Type B pancreatic cell (in vitro differentiated cells): Measurements from ENCODE around the gene GRIP2. TPM values are rescaled to one million over a fixed set of nuclear protein-coding genes. Genes with fewer than 3 reads are reported as not detected.

Source experiments
- DNase-seq: peaks from one replicate; pipeline ENCODE4 v3.0.0; 2021; ENCODE audit warnings: mixed read lengths; ENCODE audit not compliant: unreplicated experiment; ENCODE audit errors: extremely low spot score
- H3K27ac Mint-ChIP-seq: 2 replicates; pipeline ENCODE4 v1.8.0; 2021; ENCODE audit warnings: mild to moderate bottlenecking, mixed read lengths
- H3K27me3 Mint-ChIP-seq: 2 replicates; pipeline ENCODE4 v1.8.0; 2021; ENCODE audit warnings: mixed read lengths
- H3K36me3 Mint-ChIP-seq: 2 replicates; pipeline ENCODE4 v1.8.0; 2021; ENCODE audit warnings: mixed read lengths
- H3K4me1 Mint-ChIP-seq: one replicate; pipeline ENCODE4 v1.8.0; 2021; ENCODE audit warnings: mixed read lengths; ENCODE audit not compliant: unreplicated experiment
- H3K4me3 Mint-ChIP-seq: 2 replicates; pipeline ENCODE4 v1.8.0; 2021; ENCODE audit warnings: mild to moderate bottlenecking, mixed read lengths
- H3K9me3 Mint-ChIP-seq: 2 replicates; pipeline ENCODE4 v1.8.0; 2021; ENCODE audit warnings: mixed read lengths
- total RNA-seq: library from RNA; stranded (reverse); gene quantifications from 2 replicates; pipeline ENCODE4 v1.2.1, GENCODE V29; 2021; ENCODE audit warnings: low replicate concordance
- TF ChIP-seq, protein P1 (sequence below): fragments of 200-600 bp; sonication (generic); conservative IDR thresholded peaks from 2 replicates; pipeline ENCODE4 v1.5.0; 2021; ENCODE audit warnings: antibody characterized with exemption, mild to moderate bottlenecking

The GRIP2 gene
- total RNA-seq, 1 donor from 2014 or later, result 5.6 TPM

DNA sequence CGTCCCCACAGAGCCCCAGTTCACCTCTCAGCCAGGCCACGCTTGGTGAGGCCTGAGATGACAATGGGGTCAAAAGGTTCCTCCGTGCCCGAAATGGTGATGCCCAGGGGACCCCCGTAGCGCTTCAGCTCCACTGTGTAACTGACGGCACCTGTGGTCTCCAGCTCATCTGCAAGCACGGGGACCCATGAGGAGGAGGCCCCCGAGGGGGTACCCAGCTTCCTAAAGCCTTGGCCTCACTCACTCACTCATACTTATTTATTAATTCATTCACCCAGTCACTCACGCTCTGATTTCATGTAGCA is 30.4 kb downstream of the GRIP2 start:
- H3K9me3 Mint-ChIP-seq, result no peaks in the 10 kb centered on the region
- H3K27me3 Mint-ChIP-seq, result peaks cover 3% of the 10 kb centered on the region
- peaks cover 3% of the 10 kb centered on the region for H3K4me1 Mint-ChIP-seq
- H3K27ac Mint-ChIP-seq, result no peak overlapping the region
- H3K36me3 Mint-ChIP-seq, result no peaks in the 10 kb centered on the region
- no peak for DNase-seq
- no peak overlapping the region for H3K4me3 Mint-ChIP-seq
- TF ChIP-seq, protein P1, sequence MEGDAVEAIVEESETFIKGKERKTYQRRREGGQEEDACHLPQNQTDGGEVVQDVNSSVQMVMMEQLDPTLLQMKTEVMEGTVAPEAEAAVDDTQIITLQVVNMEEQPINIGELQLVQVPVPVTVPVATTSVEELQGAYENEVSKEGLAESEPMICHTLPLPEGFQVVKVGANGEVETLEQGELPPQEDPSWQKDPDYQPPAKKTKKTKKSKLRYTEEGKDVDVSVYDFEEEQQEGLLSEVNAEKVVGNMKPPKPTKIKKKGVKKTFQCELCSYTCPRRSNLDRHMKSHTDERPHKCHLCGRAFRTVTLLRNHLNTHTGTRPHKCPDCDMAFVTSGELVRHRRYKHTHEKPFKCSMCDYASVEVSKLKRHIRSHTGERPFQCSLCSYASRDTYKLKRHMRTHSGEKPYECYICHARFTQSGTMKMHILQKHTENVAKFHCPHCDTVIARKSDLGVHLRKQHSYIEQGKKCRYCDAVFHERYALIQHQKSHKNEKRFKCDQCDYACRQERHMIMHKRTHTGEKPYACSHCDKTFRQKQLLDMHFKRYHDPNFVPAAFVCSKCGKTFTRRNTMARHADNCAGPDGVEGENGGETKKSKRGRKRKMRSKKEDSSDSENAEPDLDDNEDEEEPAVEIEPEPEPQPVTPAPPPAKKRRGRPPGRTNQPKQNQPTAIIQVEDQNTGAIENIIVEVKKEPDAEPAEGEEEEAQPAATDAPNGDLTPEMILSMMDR, result no peak

DNA sequence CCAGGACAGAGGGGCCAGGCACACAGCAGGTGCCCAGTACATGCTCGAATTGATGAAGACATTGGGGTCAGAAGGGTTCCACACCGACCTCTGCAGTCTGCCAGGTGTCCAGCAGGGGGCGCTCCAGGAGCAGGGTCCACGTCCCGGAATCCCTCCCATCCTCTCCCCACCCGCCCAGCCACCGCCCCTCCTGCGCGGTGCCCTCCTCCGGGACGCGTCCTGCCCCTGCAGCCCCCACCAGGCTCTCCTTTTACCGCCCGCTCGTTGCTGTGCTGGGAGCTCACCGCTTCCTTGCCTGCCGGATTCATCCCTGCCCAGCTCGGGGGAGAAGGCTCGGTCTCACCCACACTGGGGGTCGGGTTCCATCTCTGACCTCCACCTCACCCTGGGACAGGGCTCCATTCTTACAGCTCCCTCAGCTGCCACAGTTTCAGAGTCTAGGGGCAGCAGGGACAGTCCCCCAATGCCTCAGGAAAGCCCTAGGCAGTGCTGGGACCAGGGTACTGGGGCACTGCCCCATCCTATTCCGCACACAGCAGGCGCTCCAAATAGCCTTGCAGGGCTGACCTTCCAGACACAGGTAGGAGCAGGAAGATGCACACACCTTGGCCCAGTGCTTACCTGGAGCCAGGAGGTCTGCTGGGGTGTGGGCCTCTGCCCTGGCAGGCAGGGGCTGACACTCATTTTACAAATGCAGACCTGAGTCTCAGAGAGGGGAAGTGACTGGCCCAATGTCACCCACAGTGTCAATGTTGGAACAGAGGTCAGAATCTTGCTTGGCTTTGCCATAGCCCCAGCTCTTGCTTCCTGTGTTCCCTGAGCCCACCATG is 31.0 kb downstream of the GRIP2 start:
- Mint-ChIP-seq H3K27ac (no peak overlapping the region), H3K4me3 (peak overlapping the region; percentile 71), H3K4me1 (peaks cover 3% of the 10 kb centered on the region), H3K36me3 (no peaks in the 10 kb centered on the region), H3K9me3 (no peaks in the 10 kb centered on the region), H3K27me3 (peaks cover 3% of the 10 kb centered on the region)
- DNase-seq, result peak; percentile 84
- TF ChIP-seq, protein P1, result peak; percentile 99

- Mint-ChIP-seq H3K9me3 (no peaks in the 10 kb centered on the region), H3K36me3 (no peaks in the 10 kb centered on the region), H3K27me3 (peaks cover 3% of the 10 kb centered on the region), H3K4me3 (no peak overlapping the region), H3K4me1 (peaks cover 3% of the 10 kb centered on the region), H3K27ac (no peak overlapping the region)
- TF ChIP-seq, protein P1, result no peak
- DNase-seq, result no peak
Observed at GRCh38 chr3:14508505-14508819, 31.7 kb downstream of the GRIP2 start.

- Mint-ChIP-seq H3K4me3 (no peak overlapping the region), H3K27me3 (peaks cover 3% of the 10 kb centered on the region), H3K36me3 (no peaks in the 10 kb centered on the region), H3K9me3 (peaks cover 4% of the 10 kb centered on the region), H3K27ac (no peak overlapping the region), H3K4me1 (peaks cover 3% of the 10 kb centered on the region)
- TF ChIP-seq, protein P1, result no peak
- no peak for DNase-seq
Observed at GRCh38 chr3:14507757-14508504, 32.2 kb downstream of the GRIP2 start.

DNA sequence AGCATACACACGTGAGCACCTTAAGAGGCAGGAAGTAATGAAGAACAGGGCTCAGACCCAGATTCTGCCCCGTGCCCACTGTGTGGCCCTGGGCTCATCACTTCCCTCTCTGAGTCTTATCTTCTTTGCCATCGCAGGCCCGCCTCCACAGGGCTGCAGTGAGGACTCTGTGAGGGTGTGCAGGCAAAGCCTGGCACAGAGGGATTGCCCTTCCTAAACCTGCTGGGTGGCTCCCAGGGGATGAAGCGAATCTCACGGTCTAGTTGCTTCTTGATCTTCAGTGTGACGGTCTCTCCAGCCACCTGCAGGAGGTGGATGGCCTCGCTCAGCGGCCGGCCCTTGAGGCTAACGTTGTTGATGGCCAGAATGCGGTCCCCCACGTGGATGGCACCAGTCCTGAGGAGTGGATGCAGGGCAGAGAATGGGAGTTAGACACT is 32.8 kb downstream of the GRIP2 start:
- H3K36me3 Mint-ChIP-seq, result no peaks in the 10 kb centered on the region
- DNase-seq, result no peak
- H3K27ac Mint-ChIP-seq, result no peak overlapping the region
- H3K4me3 Mint-ChIP-seq, result no peak overlapping the region
- peaks cover 3% of the 10 kb centered on the region for H3K27me3 Mint-ChIP-seq
- TF ChIP-seq, protein P1, result no peak
- peaks cover 5% of the 10 kb centered on the region for H3K9me3 Mint-ChIP-seq
- peaks cover 3% of the 10 kb centered on the region for H3K4me1 Mint-ChIP-seq
